HG03097 (cell line): ENCODE results near the gene TGFBR2.
"Not testable (repeated sequence)": the region's sequence is repeated elsewhere in the genome, so short reads cannot be mapped to it uniquely, and the experiment has no call there.

Experiments used
- ATAC-seq: cut with Tn5 transposase; IDR thresholded peaks from one replicate; pipeline ENCODE4 v1.9.1; 2021; ENCODE audit not compliant: unreplicated experiment, low FRiP score

TGFBR2 gene

GRCh38 chr3:30617653-30618052, 11.3 kb downstream of the TGFBR2 start:
- no peak for ATAC-seq

- no peak for ATAC-seq
These were observed 12.1 kb downstream of the TGFBR2 start for GRCh38 chr3:30618526-30618925.

GRCh38 chr3:30619318-30619717, 12.9 kb downstream of the TGFBR2 start:
- ATAC-seq, result no peak

- ATAC-seq, result no peak
These were observed 14.3 kb downstream of the TGFBR2 start for GRCh38 chr3:30620402-30621360.

- no peak for ATAC-seq
These were observed 15.2 kb downstream of the TGFBR2 start for GRCh38 chr3:30621576-30621975.

GRCh38 chr3:30622047-30622545, 15.7 kb downstream of the TGFBR2 start:
- no peak for ATAC-seq

- ATAC-seq, result no peak
These were observed 16.4 kb downstream of the TGFBR2 start for GRCh38 chr3:30622790-30623189.

- no peak for ATAC-seq
These were observed 16.9 kb downstream of the TGFBR2 start for GRCh38 chr3:30623351-30623750.

- not testable (repeated sequence) for ATAC-seq
These were observed 18.1 kb downstream of the TGFBR2 start for GRCh38 chr3:30624480-30624879.

GRCh38 chr3:30625541-30626438, 19.4 kb downstream of the TGFBR2 start:
- no peak for ATAC-seq

GRCh38 chr3:30626443-30627180, 20.2 kb downstream of the TGFBR2 start:
- no peak for ATAC-seq

GRCh38 chr3:30628205-30628900, 22.0 kb downstream of the TGFBR2 start:
- ATAC-seq, result no peak

GRCh38 chr3:30628901-30629590, 22.6 kb downstream of the TGFBR2 start:
- no peak for ATAC-seq

- ATAC-seq, result no peak
These were observed 23.3 kb downstream of the TGFBR2 start for GRCh38 chr3:30629746-30630145.

GRCh38 chr3:30630238-30631030, 24.0 kb downstream of the TGFBR2 start:
- ATAC-seq, result no peak

- ATAC-seq, result no peak
These were observed 25.0 kb downstream of the TGFBR2 start for GRCh38 chr3:30631243-30631904.

- no peak for ATAC-seq
These were observed 25.7 kb downstream of the TGFBR2 start for GRCh38 chr3:30632065-30632464.

GRCh38 chr3:30632521-30632920, 26.1 kb downstream of the TGFBR2 start:
- ATAC-seq, result no peak
